GM12801 (cell line): Measurements from ENCODE around the gene CAPN1.

Source experiments
- CTCF ChIP-seq: IDR thresholded peaks from one replicate; pipeline ENCODE4 v1.5.1; 2011; ENCODE audit warnings: control low read depth; ENCODE audit not compliant: insufficient read length; ENCODE audit errors: extremely low read depth

The CAPN1 gene

GRCh38 chr11:65226103-65226442, 44.3 kb downstream of the CAPN1 start:
- no peak for TF ChIP-seq CTCF

DNA sequence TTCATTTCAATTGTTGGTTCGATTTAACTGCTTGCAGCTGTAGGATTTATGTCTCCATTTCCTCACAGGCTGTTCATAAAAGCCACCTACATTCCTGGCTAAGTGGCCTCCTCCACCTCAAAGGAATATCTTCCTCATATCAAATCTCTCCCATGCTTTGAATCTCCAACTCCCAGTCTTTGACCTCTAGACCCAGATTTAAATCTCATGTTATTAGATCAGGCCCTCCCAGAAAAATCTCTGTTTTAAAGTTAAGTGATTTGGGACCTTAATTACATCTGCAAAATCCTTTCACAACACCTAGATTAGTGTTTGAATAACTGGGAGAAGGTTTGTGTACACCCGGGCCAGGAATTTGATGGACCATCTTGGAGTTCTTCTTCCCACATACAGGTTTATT, 46.2 kb downstream of the CAPN1 start:
- TF ChIP-seq CTCF = no peak

DNA sequence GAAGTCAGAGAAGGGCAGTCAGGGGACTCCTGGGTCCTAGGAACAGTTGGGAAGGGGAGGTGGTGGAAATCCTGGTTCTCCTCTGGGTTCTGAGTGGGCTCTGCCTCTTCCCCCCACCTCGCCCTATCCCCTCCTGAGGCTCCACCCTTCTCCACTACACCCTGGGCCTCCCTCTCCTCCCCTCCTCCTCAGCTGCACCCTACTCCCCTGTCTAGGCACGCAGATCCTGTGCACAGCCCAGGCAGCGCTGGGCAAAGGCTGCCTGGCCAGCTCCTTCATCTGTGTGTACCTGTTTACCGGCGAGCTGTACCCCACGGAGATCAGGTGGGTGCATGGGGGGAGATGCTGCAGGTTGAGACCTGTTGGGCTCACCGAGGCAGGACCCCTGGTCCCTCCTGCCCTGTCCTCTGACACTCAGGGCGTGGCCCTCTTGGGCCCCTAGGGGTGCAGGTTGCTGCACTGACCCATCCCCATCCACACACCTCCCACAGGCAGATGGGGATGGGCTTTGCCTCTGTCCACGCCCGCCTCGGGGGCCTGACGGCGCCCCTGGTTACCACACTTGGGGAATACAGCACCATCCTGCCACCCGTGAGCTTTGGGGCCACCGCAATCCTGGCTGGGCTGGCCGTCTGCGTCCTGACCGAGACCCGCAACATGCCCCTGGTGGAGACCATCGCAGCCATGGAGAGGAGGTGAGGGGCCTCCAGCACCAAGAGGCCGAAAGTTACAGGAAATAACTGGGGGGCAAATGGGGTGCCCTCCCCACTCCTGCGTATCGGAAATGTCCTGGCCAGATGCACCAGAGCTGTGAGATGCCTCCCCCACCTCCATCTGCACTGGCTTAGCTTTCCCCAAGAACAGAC, 54.7 kb downstream of the CAPN1 start:
- TF ChIP-seq CTCF = no peak

DNA sequence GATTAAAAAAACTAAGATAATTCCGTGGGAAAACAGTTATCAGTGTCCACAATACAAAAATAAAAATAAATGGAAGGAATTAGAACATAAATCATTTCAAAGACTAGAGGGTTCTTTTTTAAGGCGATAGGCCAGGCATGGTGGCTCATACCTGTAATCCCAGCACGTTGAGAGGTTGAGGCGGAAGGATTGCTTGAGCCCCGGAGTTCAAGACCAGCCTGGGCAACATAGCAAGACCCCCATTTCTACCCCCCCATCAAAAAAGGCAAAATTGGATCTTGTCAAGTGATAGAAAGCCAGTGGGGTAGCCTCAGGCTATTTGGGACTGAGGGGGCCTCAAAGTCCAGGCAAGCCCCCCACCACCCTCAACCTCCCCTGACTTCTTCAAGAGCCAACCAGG, 59.4 kb downstream of the CAPN1 start:
- TF ChIP-seq CTCF = no peak

GRCh38 chr11:65241692-65242091, 60.0 kb downstream of the CAPN1 start:
- no peak for TF ChIP-seq CTCF

GRCh38 chr11:65242389-65242788, 60.7 kb downstream of the CAPN1 start:
- TF ChIP-seq CTCF = no peak

DNA sequence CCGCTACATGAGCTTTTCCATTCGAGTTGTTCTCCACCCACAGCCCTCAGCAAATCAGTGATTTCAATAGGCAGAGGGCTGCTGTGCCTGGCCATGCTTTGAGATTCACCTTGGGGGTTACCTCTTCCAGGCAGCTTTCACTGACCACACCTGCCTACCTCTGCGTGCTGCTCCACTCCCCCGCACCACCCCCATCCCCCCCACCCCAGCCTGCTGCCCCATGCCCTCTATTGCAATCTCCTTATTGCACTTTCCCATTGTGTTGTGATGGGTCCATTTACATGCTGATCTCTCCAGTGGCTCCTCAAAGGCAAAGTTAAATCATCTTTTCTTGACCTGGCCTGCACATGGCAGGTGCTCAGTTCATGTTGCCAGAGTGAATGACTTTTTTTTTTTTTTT, 62.1 kb downstream of the CAPN1 start:
- TF ChIP-seq CTCF = no peak
